GM12878 (cell line): ENCODE results near the gene CAMTA1. TPM values are rescaled to one million over a fixed set of nuclear protein-coding genes. Genes with fewer than 3 reads are reported as not detected.

Experiments used
- ATAC-seq: fragments of 200-7000 bp; cut with Tn5 transposase; 3 replicates; pipeline ENCODE4 v1.9.1; 2020; ENCODE audit warnings: mild to moderate bottlenecking, moderate library complexity
- BruUV-seq: library from RNA; stranded (reverse); fragments of 400-500 nt; replicated peaks from 2 replicates; lab custom pipeline; 2021; lab: Mats Ljungman, UMichigan
- CTCF ChIA-PET: fragments of 300-600 bp; sonication (Branson Sonifier 250); formaldehyde crosslinking; extraction: SDS; loops from one replicate; lab custom pipeline; 2021; ENCODE audit warnings: inconsistent platforms; lab: Yijun Ruan, JAX
- POLR2A ChIA-PET: fragments of 350-600 bp; formaldehyde crosslinking; extraction: SDS; loops from one replicate; lab custom pipeline; 2021; ENCODE audit warnings: inconsistent platforms; lab: Charles Lee
- RAD21 ChIA-PET: fragments of 300-600 bp; sonication (Branson Sonifier 250); formaldehyde crosslinking; loops from one replicate; lab custom pipeline; 2023; ENCODE audit warnings: antibody characterized with exemption; ENCODE audit not compliant: unreplicated experiment; lab: Charles Lee
- SMC1A ChIA-PET: fragments of 300-600 bp; sonication (Branson Sonifier 250); formaldehyde crosslinking; loops from one replicate; lab custom pipeline; 2023; ENCODE audit not compliant: unreplicated experiment, uncharacterized antibody; lab: Charles Lee
- DNase-seq: peaks from one replicate; pipeline ENCODE4 v3.0.0-alpha.2; 2011; ENCODE audit warnings: low read depth, low spot score
- FAIRE-seq: peaks from 3 replicates; lab custom pipeline; 2011; peaks lifted over from hg19 to GRCh38; lab: Jason Lieb, UNC
- H2AFZ ChIP-seq: 2 replicates; pipeline ENCODE4 v1.6.0; 2011; ENCODE audit warnings: low read depth, low read length, control low read depth; ENCODE audit not compliant: control insufficient read depth
- H3K27ac ChIP-seq: 2 replicates; pipeline ENCODE4 v1.5.1; 2011; ENCODE audit warnings: control low read depth; ENCODE audit not compliant: control insufficient read depth, insufficient read depth
- H3K27me3 ChIP-seq, 2 experiments: replicated peaks in 1 of 2; 2 replicates each; pipeline versions ENCODE4 v1.6.0 to v1.6.1; 2011; ENCODE audit warnings: low read length in 1 of 2; ENCODE audit not compliant: control insufficient read depth in 2 of 2, insufficient read depth in 2 of 2
- H3K36me3 ChIP-seq, 2 experiments: 2 replicates each; pipeline ENCODE4 v1.5.1; 2011; ENCODE audit warnings: low read length in 1 of 2; ENCODE audit not compliant: control insufficient read depth in 2 of 2, insufficient read depth in 2 of 2
- H3K4me1 ChIP-seq: 2 replicates; pipeline ENCODE4 v1.6.1; 2011; ENCODE audit warnings: mild to moderate bottlenecking, low read length, moderate library complexity, mixed read lengths; ENCODE audit not compliant: control insufficient read depth, insufficient read depth
- H3K4me2 ChIP-seq: 2 replicates; pipeline ENCODE4 v1.6.0; 2011; ENCODE audit warnings: control low read depth; ENCODE audit not compliant: control insufficient read depth, insufficient read depth
- H3K4me3 ChIP-seq: fragments of 200-600 bp; sonication (generic); 2 replicates; pipeline ENCODE4 v1.5.1; 2016
- H3K79me2 ChIP-seq: 2 replicates; pipeline ENCODE4 v1.6.0; 2011; ENCODE audit warnings: low read length; ENCODE audit not compliant: control insufficient read depth, insufficient read depth
- H3K9ac ChIP-seq: 2 replicates; pipeline ENCODE4 v1.8.0; 2011; ENCODE audit warnings: low read length, control low read depth, mixed read lengths; ENCODE audit not compliant: control insufficient read depth, insufficient read depth
- H3K9me3 ChIP-seq: replicated peaks from 3 replicates; pipeline ENCODE4 v1.5.1; 2011; ENCODE audit warnings: mild to moderate bottlenecking, low read length; ENCODE audit not compliant: control insufficient read depth, insufficient read depth
- H4K20me1 ChIP-seq: 2 replicates; pipeline ENCODE4 v1.6.0; 2011; ENCODE audit not compliant: control insufficient read depth, insufficient read depth
- CHD2 ChIP-seq: IDR thresholded peaks from 2 replicates; pipeline ENCODE4 v1.6.1; 2011; ENCODE audit warnings: low read depth, low read length, improper control_type of control experiment, borderline replicate concordance
- ETV6 ChIP-seq, 2 experiments: fragments of 450-650 bp in 1 of 2; IDR thresholded peaks in 1 of 2; conservative IDR thresholded peaks in 1 of 2; 2 replicates each; pipeline ENCODE4 v1.6.1; 2014; ENCODE audit warnings: antibody characterized with exemption in 1 of 2, borderline replicate concordance in 1 of 2, low read depth in 1 of 2, mild to moderate bottlenecking in 1 of 2, moderate library complexity in 1 of 2
- FOXK2 ChIP-seq: fragments of 450-650 bp; IDR thresholded peaks from 2 replicates; pipeline ENCODE4 v1.6.1; 2017; ENCODE audit warnings: mild to moderate bottlenecking, moderate library complexity
- JUND ChIP-seq: IDR thresholded peaks from 2 replicates; pipeline ENCODE4 v1.6.1; 2012; ENCODE audit warnings: low read depth, mild to moderate bottlenecking, low read length, improper control_type of control experiment, moderate library complexity
- NR2F1 ChIP-seq: fragments of 450-650 bp; conservative IDR thresholded peaks from 2 replicates; pipeline ENCODE4 v1.6.1; 2017; ENCODE audit warnings: mild to moderate bottlenecking
- PAX8 ChIP-seq: fragments of 450-650 bp; IDR thresholded peaks from 2 replicates; pipeline ENCODE4 v1.6.1; 2017; ENCODE audit warnings: mild to moderate bottlenecking, moderate library complexity
- RELB ChIP-seq: fragments of 450-650 bp; IDR thresholded peaks from 2 replicates; pipeline ENCODE4 v1.6.1; 2017; ENCODE audit warnings: low read depth, mild to moderate bottlenecking, moderate library complexity
- ZNF687 ChIP-seq: fragments of 450-650 bp; IDR thresholded peaks from 2 replicates; pipeline ENCODE4 v1.6.1; 2017; ENCODE audit warnings: mild to moderate bottlenecking, moderate library complexity
- WGBS: methylation state at CpG from one replicate; pipeline ENCODE4 v1.1.6; 2016; ENCODE audit warnings: low lambda C conversion rate; ENCODE audit not compliant: insufficient replicate concordance, insufficient coverage; ENCODE audit errors: missing lambda C conversion rate; 5-methylcytosine and 5-hydroxymethylcytosine counted together
- in situ Hi-C: fragments of 300-500 bp; cut with MboI; formaldehyde crosslinking; loops from 9 replicates; pipeline ENCODE4 v1.14.3; 2018; ENCODE audit warnings: mixed read lengths
- intact Hi-C: fragments of 100-400 bp; cut with micrococcal nuclease; formaldehyde crosslinking; loops from one replicate; pipeline ENCODE4 v1.14.2; 2022; ENCODE audit not compliant: unreplicated experiment
- polyA plus RNA-seq, 11 experiments: library from polyadenylated mRNA; depleted of rRNA in 4 of 11; unstranded in 6 of 11; stranded (reverse) in 5 of 11; fragments of >200 nt; fragmentation: Nextera tagmentation in 4 of 11; fragmentation: Illumina TruSeq in 1 of 11; extraction: Ambion mirVana in 4 of 11; extraction: Trizol in 1 of 11; gene quantifications; 1 replicate in 1 of 11; 2 replicates in 10 of 11; pipeline versions ENCODE4 v1.2.1 to v1.2.3, GENCODE V29; 2011 to 2016; ENCODE audit warnings: inconsistent platforms in 2 of 11, missing spikeins in 2 of 11, low read depth in 1 of 11
- total RNA-seq, 4 experiments: library from RNA; depleted of rRNA in 3 of 4; stranded (reverse); fragments of >200 nt in 3 of 4; fragmentation: Illumina TruSeq in 1 of 4; extraction: Trizol in 1 of 4; gene quantifications; 2 replicates each; pipeline versions ENCODE4 v1.2.1 to v1.2.3, GENCODE V29; 2013 to 2021

The CAMTA1 gene
- total and polyA plus RNA-seq, 10 of the 15 experiments (the other 5 are each of a cell fraction or from before 2014, with no cell fraction given): 37.7 to 148 (median 76.4) TPM

GRCh38 chr1:6788946-6789345 lies 3.7 kb downstream of the CAMTA1 start:
- ChIA-PET CTCF (interaction anchor here (0.8 to 1.9 kb wide), 7 partner anchors 9 to 102 kb away, joined by 3 to 5 read pairs (median 3); no protein-coding TSS in a partner anchor), RAD21 (interaction anchor here (1.0 to 1.4 kb wide), 2 partner anchors 44 to 70 kb away, joined by 3 read pairs; no protein-coding TSS in a partner anchor), SMC1A (interaction anchor here (1.0 to 1.9 kb wide), 3 partner anchors 29 to 102 kb away, joined by 3 to 5 read pairs (median 4); no protein-coding TSS in a partner anchor), POLR2A (no interaction called here)
- in situ Hi-C loops: no loop called here
- 0 out of 2 replicates have a peak overlapping the region, but pooled peaks have one; percentile 1 for H3K4me3 ChIP-seq
- FAIRE-seq (no peak), ATAC-seq (no peak)
- BruUV-seq: TSS peak; percentile 4
- H3K79me2 ChIP-seq: peaks cover 61% of the 10 kb centered on the region
- intact Hi-C loops: loop anchor here (5.0 to 10.0 kb wide), 2 partner anchors 67 to 174 kb away; partner anchors contain the start of gene PHF13
- no peak overlapping the region for H2AFZ ChIP-seq
- H3K4me1 ChIP-seq: no peaks in the 10 kb centered on the region
- no peaks in the 10 kb centered on the region for H3K27me3 ChIP-seq
- TF ChIP-seq FOXK2 (no peak), NR2F1 (no peak), JUND (no peak), ETV6 (conservative IDR thresholded peaks at IDR 0.05 in 1 of 2, IDR thresholded peaks at IDR 0.05 in 1 of 2; ENCODE audit: borderline replicate concordance in 1 of 2, low read depth in 1 of 2) (no peak), CHD2 (no peak), ZNF687 (no peak), RELB (no peak), PAX8 (no peak)
- TF ChIP-seq, all 136 proteins: peak for 0
- H3K27ac ChIP-seq: no peak overlapping the region
- DNase-seq: no peak
- H3K9me3 ChIP-seq: no peaks in the 10 kb centered on the region
- H4K20me1 ChIP-seq: peaks cover 2% of the 10 kb centered on the region; the same call in 1 of the 2 replicates
- H3K9ac ChIP-seq: no peak overlapping the region
- WGBS: 21% methylated on average over 2 of the region's 2 CpGs
- peak overlapping the region; percentile 41 for H3K4me2 ChIP-seq
- 0 out of 4 replicates have a peak, but pooled peaks cover 0 to 3% of the 10 kb centered on the region in 2 experiments for H3K36me3 ChIP-seq
